Urothelium cell line (cell line): ENCODE measurements around the gene LIPE.
"Not testable (repeated sequence)": the region's sequence is repeated elsewhere in the genome, so short reads cannot be mapped to it uniquely, and the experiment has no call there.

Source experiments
- DNase-seq: peaks from one replicate; pipeline ENCODE4 v3.0.0; 2011; ENCODE audit warnings: low spot score, mixed read lengths
- FAIRE-seq: peaks from 2 replicates; lab custom pipeline; 2011; peaks lifted over from hg19 to GRCh38; lab: Jason Lieb, UNC

Gene LIPE

GRCh38 chr19:42427313-42427712 lies at the start of gene LIPE:
Gene LIPE (minus strand): TSS chr19:42427388. CDS start chr19:42427149, 239 bp downstream.
- FAIRE-seq (no peak), DNase-seq (no peak)

DNA sequence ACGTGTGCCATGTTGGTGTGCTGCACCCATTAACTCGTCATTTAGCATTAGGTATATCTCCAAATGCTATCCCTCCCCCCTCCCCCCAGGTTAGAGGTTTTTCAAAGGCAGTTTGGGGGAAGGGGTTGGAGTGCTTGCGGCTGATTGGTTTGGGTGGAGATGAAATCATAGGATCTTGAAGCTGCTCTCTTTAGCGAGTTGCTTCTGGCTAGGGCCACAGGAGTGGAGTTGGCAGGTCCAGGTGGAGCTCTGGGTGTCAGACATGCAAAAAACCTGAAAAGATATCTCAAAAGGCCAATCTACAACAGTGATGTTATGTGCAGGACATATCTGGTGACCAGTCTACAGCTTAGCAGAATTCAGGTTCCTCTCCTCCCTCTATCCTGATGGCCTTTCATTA lies 48.2 kb upstream of the LIPE start:
- no peak for DNase-seq
- no peak for FAIRE-seq

DNA sequence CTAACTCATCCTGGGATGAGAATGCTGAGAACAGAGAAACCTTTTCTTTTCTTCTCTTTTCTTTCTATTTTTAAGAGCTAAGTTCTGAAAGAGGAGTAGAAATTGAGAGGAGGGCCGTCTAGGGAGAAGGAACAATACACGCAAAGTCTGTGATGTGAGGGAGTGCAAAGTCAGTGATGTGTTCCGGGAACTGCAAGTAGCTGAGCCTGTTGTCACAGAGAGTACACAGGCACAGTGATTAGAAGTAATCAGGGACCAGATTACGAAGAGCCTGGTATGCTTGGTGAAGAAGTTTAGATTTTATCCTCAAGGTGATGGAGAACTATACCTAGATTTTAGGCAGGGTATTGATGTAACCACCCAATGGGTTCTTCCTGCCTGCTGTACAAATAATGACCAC lies 47.6 kb upstream of the LIPE start:
- no peak for FAIRE-seq
- no peak for DNase-seq

GRCh38 chr19:42473686-42474085 lies 46.5 kb upstream of the LIPE start:
- no peak for DNase-seq
- FAIRE-seq = no peak

DNA sequence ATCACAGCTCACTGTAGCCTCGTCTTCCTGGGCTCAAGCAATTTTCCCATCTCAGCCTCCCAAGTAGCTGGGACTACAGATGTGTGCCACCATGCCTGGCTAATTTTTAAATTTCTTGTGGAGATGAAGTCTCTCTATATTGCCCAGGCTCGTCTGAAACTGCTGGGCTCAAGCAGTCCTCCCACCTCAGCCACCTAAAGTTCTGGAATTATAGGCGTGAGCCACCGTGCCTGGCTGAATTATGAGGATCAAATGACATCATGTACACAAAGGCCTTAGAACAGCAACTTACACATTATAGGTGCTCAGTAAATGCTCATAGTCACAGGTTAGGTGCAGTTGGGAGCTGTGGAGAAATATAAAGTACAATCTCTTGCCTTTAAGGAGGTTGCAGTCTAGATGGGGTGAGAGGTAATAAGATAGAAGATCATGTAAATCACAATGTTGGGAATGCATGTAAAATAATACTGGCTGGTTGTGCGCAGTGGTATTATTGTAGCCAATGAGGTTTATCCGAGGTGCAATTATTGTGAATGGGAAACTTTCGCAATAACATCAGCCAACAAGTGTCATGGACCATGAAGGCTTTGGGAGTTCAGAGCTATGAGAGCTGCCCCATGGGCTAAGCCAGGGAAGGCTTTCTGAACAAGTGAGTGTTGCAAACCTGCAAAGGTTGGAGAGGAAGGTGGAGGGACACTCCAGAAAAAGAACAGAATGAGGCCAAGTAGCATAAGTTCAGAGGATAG lies 45.4 kb upstream of the LIPE start:
- no peak for FAIRE-seq
- no peak for DNase-seq

GRCh38 chr19:42471554-42472249 lies 44.5 kb upstream of the LIPE start:
- FAIRE-seq = no peak
- DNase-seq = no peak

GRCh38 chr19:42469311-42470235 lies 42.4 kb upstream of the LIPE start:
- FAIRE-seq (no peak), DNase-seq (no peak)

- DNase-seq = peak; percentile 75
- FAIRE-seq = peak; percentile 61
These were observed 41.1 kb upstream of the LIPE start for GRCh38 chr19:42468273-42468796.

GRCh38 chr19:42467183-42467760 lies 40.1 kb upstream of the LIPE start:
- DNase-seq = no peak
- no peak for FAIRE-seq

DNA sequence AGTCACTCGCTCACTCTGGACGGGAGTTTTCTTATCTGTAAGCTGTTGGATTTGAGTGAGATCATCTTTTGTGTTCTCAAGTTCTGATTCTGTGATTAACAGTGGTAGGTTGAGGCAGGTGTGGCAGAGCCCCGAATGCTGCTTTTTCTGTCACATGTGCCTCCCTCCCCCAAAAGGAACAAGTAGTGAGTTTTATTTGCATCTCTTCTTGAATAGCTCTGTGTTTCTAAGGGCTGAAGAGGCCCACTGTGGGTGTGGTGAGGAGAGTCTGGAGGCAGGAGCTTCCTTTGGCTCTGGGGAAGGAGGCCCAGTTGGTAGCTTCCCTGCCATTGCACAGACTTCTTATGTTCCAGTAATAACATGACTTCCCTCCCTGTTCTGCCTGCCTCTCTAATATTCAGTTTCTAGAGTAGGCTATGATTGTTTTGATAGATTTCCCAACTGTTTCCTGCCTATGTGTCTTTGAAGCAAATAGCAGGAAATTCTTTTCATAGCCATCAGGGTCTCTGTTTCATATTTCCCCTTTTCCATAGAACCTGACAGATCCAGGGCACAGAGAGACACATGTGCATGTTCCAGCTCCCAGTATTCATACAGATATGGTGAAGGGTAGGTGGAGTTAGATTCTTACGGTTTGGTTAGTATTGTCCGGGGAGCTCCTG lies 39.5 kb upstream of the LIPE start:
- FAIRE-seq (no peak), DNase-seq (no peak)

GRCh38 chr19:42465827-42466280 lies 38.7 kb upstream of the LIPE start:
- DNase-seq (no peak), FAIRE-seq (no peak)

DNA sequence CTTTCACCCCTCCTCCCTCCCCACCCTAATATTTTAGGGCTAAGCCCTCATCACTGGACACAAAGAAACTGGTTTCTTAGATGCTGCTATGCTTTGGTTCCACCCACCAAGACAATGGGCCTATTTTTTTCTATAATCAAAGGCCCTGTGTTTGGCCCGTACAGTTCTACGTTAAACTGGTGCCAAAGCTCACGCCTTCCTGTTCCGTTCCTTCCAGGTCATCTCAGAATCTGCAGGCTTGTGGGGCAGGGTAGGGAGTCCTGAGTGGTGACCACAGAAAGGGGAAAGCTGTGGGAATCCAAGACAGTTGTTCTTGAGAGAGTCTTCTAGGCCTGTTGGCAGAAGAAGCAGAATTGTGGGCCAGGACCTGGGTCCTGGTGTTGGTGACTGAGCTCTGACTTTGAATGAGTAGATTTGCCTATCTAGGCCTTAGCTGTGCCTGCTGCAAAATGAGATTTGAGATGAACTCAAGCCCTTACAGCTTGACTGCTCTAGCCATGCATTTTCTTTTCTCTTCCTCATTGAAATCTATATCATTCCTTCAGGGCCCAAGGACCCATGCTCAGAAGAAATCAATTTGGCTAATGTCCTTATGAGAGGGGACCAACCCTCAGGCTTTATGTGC lies 34.6 kb upstream of the LIPE start:
- DNase-seq (no peak), FAIRE-seq (no peak)

- DNase-seq, FAIRE-seq: not testable (repeated sequence)
These were observed 34.0 kb upstream of the LIPE start for GRCh38 chr19:42461231-42461630.

- no peak for DNase-seq
- no peak for FAIRE-seq
These were observed 32.7 kb upstream of the LIPE start for GRCh38 chr19:42459926-42460325.

- FAIRE-seq (no peak), DNase-seq (peak; percentile 77)
These were observed 28.5 kb upstream of the LIPE start for GRCh38 chr19:42455621-42456081.

DNA sequence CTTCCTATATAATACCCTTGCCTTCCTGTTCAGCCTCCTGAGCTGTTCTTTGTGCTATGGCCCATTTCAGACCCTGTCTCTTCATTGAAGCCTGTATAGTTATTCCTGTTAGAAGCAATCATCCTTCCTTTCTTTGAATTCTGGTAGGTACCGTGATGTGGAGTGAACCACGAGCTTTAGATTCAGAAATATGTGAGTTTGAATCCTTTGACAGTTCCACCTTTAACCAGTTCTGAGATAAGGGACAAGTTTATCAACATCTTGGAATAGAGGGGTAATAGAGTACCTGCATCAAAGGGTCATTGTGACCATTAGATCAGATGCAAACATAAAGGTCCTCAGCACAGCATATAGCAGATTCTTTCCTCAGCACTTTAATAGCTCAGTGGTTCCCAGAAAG lies 27.9 kb upstream of the LIPE start:
- FAIRE-seq = no peak
- no peak for DNase-seq

- DNase-seq = no peak
- FAIRE-seq = no peak
These were observed 25.4 kb upstream of the LIPE start for GRCh38 chr19:42452590-42452989.

DNA sequence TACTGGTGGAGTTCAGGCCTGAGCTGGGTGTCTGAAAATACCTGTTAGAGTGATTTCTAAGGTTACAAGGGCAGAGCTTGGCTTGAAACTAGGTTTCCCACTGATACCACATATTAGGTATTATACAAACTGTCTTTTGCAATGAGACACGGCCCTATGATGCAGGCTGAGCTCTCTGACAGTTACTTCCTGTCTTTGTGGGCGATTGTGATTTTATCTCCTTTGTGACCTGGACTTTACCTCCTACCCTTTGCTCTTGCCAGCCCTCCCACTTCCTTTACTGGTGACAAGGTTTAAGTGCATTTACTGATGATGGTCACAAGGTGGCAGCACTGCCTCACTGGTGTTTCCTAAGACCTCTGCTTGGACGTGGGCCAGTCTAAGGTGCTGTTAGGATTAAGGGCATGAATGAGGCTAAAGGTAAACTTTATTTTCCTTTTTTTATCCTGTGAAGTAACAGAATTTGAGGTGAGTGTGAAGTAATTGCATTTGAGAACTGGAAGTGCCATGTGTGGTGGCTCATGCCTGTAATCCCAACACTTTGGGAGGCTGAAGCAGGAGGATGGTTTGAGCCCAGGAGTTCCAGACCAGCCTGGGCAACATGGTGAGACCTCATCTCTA lies 23.2 kb upstream of the LIPE start:
- peak; percentile 79 for DNase-seq
- FAIRE-seq = peak; percentile 82

DNA sequence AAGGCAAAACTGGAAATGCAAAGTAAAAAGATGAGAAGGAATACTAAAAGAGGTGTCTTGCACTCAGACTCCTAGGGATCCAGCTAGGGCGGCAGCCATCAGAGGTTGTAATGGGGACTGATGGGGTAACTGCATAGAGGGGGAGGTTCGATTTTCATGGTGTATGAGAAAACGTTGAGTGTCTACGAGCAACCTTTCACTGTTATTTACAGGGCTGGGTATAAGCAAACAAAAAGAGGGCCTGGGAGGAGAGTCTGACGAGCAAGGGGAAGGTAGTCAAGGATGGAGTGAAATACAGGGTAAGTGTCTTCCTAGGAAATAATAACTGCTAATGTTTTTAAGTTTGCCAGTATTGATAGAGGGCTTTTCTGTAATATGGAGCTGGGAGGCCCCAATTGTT lies 21.1 kb upstream of the LIPE start:
- not testable (repeated sequence) for DNase-seq, FAIRE-seq
